Gastrocnemius medialis (tissue), 4 donors: ENCODE measurements around the gene PRKCE.

ENCODE experiments used
- POLR2A ChIP-seq, 2 donors: fragments of 450-650 bp; IDR thresholded peaks; one replicate each; pipeline ENCODE4 v1.6.1; 2017; ENCODE audit warnings: antibody characterized with exemption in 2 of 2, mild to moderate bottlenecking in 2 of 2, moderate library complexity in 2 of 2
- TF ChIP-seq, protein P1 (sequence below), 5 experiments: fragments of 450-650 bp in 3 of 5; fragments of 200-600 bp in 2 of 5; sonication (generic) in 2 of 5; IDR thresholded peaks in 4 of 5; conservative IDR thresholded peaks in 1 of 5; 1 replicate in 4 of 5; 2 replicates in 1 of 5; pipeline ENCODE4 v1.5.1; 2016 to 2019; ENCODE audit warnings: antibody characterized with exemption in 5 of 5, mild to moderate bottlenecking in 3 of 5, moderate library complexity in 3 of 5

DNA sequence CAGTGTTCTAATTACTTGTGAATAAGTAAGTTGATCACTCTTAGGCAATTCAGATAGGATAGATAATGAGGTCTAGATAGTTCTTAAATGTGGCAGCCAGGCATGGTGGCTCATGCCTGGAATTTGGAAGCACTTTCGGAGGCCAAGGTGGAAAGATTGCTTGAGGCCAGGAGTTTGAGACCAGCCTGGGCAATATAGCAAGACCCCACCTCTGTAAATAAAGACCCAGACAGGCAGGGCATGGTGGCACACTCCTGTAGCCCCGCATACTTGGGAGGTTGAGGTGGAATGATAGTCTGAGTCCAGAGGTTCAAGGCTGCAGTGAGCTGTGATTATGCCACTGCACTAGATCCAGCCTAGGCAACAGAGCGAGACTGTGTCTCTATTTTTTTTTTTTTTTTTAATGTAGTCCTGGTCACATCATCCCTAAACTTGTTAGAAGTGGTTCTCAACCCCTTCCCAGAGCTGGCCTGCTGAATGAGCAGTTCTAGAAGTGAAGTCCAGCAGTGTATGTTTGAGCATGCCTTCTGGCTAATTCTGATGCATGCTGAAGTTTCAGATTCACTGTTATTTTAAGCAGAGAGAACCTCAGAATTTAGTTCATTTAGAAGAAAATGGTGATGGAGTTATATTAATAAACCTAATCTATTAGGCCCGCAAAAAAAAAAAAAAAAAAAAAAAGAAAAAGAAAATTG is 306.2 kb downstream of the PRKCE start:
- TF ChIP-seq, protein P1, sequence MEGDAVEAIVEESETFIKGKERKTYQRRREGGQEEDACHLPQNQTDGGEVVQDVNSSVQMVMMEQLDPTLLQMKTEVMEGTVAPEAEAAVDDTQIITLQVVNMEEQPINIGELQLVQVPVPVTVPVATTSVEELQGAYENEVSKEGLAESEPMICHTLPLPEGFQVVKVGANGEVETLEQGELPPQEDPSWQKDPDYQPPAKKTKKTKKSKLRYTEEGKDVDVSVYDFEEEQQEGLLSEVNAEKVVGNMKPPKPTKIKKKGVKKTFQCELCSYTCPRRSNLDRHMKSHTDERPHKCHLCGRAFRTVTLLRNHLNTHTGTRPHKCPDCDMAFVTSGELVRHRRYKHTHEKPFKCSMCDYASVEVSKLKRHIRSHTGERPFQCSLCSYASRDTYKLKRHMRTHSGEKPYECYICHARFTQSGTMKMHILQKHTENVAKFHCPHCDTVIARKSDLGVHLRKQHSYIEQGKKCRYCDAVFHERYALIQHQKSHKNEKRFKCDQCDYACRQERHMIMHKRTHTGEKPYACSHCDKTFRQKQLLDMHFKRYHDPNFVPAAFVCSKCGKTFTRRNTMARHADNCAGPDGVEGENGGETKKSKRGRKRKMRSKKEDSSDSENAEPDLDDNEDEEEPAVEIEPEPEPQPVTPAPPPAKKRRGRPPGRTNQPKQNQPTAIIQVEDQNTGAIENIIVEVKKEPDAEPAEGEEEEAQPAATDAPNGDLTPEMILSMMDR (IDR thresholded peaks at IDR 0.05 in 4 of 5, conservative IDR thresholded peaks at IDR 0.05 in 1 of 5) = no peak
- TF ChIP-seq POLR2A (IDR thresholded peaks at IDR 0.05) = no peak
